NOMO-1 treated with DMSO at 0.1 percent for 48 hours (cell line): ENCODE results near the gene KRTAP12-3.
"Not testable (repeated sequence)": the region's sequence is repeated elsewhere in the genome, so short reads cannot be mapped to it uniquely, and the experiment has no call there.

Experiments
- DNase-seq: peaks from one replicate; lab custom pipeline; 2025; ENCODE audit not compliant: unreplicated experiment; lab: John Stamatoyannopoulos, UW

KRTAP12-3 gene

DNA sequence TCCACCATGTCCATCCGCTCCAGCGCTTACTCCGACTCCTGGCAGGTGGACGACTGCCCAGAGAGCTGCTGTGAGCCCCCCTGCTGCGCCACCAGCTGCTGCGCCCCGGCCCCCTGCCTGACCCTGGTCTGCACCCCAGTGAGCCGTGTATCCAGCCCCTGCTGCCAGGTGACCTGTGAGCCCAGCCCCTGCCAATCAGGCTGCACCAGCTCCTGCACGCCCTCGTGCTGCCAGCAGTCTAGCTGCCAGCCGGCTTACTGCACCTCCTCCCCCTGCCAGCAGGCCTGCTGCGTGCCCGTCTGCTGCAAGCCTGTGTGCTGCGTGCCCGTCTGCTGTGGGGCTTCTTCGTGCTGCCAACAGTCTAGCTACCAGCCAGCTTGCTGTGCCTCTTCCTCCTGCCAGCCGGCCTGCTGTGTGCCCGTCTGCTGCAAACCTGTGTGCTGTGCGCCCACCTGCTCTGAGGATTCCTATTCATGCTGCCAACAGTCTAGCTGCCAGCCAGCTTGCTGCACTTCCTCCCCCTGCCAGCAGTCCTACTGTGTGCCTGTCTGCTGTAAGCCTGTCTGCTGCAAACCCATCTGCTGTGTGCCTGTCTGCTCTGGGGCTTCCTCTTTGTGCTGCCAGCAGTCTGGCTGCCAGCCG, 30.4 kb upstream of the KRTAP12-3 start:
- not testable (repeated sequence) for DNase-seq

DNA sequence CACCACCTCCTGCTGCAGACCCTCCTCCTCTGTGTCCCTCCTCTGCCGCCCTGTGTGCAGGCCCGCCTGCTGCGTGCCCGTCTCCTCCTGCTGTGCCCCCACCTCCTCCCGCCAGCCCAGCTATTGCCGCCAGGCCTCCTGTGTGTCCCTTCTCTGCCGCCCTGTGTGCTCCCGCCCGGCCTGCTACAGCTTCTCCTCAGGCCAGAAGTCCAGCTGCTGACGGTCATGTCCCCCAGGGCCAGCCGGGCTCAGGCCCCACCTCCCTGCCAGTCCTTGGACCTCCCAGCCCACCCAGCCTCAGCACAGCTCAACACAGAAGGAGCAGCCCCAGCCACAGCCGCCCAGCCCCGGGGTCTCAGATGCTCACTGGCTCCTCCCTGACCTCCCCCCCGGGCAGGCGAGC, 29.9 kb upstream of the KRTAP12-3 start:
- not testable (repeated sequence) for DNase-seq

DNA sequence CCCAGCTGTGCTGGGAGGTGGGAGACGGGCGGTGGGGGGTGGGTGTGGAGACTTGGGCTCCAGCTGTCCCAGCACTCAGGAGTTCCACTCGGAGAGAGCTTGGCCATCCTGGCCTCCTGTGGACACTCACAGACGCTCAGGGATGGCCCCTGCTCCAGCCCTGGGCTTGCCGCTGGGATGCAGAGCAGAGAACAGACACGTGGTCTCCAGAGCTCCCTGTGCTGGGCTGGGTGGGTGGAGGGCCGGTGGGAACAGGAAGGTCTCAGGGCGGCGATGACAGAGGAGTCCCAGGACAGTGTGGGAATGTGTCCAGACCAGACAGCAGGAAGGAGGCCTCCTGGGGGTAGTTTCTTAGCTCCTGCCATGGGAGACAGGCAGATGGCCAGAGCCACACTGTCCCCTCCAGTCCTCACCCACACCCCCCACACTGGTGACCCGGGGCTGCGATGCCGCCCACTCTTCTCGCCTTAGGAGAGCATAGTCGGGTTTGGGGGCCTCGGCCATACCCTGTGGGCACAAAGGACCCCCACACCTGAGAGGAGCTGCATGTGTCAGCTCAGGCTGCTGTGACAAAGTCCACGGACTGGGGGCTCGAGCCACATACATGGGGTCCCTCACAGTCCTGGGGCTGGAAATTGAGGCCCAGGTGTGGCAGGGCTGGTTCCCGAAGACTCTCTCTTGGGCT, 28.9 kb upstream of the KRTAP12-3 start:
- no peak for DNase-seq

DNA sequence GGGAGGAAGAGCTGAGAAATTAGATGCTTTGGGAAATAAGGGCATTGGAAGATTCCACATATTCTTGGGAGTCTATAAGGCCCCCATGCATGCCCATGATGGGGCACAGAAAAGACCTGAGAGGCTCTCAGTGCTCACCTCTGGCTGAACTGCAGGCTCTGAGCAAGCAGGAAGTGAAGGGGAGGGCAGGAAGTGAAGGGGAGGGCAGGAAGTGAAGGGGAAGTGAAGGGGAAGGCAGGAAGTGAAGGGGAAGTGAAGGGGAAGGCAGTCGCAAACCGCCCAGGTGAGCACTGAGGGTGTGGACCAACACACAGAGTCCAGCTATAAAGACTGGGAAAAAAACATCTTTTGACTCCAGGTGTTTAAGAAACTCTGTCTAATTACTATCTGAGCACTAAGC, 27.3 kb upstream of the KRTAP12-3 start:
- no peak for DNase-seq

DNA sequence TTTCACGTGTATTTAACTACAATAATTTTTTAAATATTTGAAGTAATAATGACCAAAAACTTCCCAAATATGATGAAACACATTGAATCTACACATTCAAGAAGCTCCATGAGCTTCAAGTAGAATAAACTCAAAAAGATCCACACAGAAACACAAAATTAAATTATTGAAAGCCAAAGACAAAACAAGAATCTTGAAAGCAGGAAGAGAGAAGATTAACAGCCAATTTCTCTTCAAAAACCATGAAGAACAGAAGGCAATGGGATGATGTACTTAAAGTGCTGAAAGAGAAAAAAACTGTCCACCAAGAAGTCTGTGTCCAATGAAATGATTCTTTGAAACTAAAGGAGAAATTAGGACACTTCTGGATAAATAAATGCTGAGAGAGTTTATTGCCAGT, 25.7 kb upstream of the KRTAP12-3 start:
- no peak for DNase-seq

DNA sequence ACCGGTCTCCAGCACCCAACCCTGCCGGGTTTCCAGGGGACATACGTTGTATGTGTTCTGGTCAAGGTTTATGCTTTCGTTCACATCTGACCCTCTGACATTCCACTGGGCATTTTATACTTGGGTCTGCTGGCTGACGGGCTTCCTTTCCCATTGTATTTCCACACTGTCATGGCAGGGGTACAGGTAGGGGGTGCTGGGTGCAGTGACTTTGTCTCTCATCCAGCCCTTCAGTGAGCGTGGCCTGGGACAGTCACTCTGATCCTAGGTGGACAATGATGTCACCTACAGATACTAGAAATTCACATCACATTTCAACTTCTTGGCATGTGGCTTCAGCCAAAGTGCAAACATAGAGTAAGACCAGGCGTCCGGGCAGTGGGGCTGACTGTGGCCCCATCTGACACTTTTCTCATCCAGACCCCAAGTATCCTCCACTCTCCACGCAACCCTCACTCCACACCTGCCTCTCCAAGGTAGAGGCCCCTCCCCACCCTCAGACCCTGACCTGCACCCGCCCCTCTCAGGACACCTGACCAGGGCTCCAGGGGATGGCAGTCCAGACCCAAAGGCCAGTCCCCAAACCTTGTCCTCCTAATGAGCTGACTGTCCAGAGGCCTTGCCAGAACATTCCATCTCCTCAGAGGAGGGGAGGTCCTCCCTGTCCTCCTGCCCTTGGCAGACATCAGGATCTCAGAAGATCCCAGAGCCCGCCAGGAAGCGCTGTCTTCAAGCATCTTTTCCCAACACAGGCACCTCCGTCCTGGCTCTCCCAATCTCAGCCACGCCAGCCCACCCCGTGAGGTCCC, 21.3 kb upstream of the KRTAP12-3 start:
- DNase-seq, result no peak

DNA sequence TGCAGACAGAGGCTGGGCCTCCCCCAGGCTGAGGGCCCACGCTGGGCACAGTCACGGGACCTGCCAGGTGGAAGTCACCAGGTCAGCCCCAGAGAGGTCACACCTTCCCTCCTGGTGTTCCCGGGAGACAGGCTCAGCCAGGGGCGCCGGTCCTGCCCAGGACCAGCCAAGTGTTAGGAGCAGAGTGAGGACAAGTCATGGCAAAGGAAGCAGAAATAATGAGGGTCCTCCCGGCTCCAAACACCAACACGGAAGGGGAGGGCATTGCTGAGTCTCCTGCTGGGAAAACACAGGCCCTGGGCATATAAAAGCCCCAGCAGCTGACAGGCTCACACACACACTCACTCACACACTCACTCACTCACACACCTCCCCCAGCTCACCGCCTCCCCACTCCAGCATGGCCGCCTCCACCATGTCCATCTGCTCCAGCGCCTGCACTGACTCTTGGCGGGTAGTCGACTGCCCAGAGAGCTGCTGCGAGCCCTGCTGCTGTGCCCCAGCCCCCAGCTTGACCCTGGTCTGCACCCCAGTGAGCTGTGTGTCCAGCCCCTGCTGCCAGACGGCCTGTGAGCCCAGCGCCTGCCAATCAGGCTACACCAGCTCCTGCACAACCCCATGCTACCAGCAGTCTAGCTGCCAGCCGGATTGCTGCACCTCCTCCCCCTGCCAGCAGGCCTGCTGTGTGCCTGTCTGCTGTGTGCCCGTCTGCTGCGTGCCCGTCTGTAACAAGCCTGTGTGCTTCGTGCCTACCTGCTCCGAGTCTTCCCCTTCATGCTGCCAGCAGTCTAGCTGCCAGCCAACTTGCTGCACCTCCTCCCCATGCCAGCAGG, 20.5 kb upstream of the KRTAP12-3 start, which contains the start of gene KRTAP10-10:
Gene KRTAP10-10 (plus strand): TSS at position 339 of the 833 bp plus-strand sequence. CDS start 62 bp downstream, at position 401.
- no peak for DNase-seq

DNA sequence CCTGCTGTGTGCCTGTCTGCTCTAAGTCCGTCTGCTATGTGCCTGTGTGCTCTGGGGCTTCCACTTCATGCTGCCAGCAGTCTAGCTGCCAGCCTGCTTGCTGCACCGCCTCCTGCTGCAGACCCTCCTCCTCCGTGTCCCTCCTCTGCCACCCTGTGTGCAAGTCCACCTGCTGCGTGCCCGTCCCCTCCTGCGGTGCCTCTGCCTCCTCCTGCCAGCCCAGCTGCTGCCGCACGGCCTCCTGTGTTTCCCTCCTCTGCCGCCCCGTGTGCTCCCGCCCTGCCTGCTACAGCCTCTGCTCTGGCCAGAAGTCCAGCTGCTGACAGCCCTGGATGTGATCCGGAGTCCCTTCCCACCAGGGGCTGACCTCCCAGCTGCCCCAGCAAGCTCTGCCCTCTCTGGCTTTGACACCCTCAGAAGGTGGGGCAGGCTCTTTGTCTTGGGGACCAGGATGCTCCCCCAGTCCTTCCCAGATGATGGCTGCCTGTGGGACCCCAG, 19.8 kb upstream of the KRTAP12-3 start:
- not testable (repeated sequence) for DNase-seq

DNA sequence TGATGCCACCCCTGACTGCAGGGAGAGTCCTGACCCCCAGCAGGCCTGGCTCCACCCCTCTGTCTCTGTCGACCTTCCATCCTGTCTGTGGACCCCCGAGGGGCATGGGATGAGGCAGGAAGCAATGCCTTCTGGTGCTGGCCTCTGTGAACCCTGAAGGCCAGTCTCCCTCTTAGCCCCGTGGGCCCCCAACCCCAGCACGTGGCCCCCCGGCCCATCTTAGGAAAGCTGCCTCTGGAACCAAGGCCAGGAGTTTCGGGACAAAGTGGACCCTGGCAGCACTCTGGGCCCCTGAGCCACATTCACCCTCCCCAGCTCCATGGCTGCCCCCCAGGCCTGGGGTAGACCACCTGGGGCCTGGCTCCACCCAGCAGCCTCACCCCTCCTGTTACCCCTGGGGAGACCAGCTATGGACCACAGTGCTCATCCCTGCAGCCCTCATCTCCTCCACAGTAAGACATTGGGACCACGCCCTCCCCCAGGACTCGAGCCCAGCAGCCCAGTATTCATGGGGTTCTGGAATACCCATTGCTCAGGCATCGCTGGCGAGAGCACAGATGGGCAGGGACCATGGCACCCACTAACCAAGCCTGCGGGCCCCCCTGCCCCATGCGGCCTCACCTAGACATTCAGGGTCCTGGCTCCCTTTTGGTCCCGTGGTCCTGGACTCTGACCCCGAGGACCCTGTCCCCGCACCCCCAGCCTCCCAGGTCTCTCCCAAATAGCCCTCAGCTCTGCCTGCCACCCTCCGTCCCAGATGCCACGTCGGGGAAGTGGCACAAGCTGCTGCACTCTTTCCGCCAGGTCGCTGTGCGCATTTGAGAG, 19.0 kb upstream of the KRTAP12-3 start:
- DNase-seq, result not testable (repeated sequence)

DNA sequence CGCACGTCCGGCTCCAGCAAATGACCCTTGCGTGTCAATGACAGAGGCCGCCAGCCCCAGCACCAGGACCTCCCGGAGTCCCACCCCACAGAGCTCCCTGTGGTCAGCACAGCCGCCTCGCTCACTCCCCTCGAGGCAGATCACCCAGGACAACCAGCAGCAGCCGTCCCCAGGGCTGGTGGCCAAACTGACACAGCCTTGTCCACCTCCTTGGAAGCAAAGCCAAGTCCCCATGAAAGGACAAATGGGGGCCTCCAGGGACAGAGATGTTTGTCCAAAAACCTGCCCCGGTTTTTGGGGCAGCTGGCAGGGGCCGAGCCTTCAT, 18.4 kb upstream of the KRTAP12-3 start:
- DNase-seq, result no peak

DNA sequence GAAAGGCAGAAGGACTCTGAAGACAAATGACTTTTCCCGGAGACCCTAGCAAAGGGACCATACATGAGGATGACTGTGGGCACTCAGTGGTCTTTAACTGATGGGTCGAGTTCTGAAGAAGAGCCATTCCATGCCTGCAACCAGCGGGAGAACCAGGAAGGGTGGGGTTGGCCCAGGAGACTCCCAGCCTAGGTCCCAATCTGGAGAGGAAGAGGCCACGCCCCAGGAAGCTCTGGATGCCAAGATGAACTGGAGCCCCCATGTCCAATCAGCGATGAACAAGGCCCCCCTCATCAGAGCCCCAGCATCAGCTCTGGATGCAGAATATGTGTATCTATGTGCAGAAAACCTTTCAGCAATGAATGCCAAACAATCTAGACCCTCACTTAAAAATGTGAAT, 17.0 kb upstream of the KRTAP12-3 start:
- no peak for DNase-seq

DNA sequence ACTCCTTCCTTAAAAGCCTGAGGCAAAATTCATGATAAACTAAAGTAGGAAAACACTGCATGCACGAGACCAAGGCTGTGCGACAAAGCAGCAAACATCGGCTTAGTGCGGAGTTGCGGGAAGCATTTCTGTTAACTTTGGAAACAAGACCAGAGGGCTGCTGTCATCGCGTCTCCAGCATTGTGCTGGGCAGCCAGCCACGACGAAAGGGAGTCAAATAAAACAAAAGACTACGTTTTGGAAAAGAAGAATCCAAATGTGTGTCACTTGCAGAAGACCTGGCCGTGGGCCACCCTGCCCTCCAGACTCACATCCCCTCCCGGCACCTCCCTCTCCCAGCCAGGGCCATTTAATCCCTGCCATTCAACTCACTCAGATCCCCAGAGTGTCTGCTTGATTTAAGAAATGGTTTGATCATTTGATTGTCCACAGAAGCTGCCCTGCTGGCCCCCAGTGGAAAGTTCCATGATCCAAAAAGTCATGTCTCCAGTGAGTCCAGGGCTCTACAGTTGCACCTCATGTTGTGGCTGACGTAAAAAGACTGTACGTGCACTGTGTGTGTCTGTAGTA, 13.9 kb upstream of the KRTAP12-3 start:
- DNase-seq, result no peak

DNA sequence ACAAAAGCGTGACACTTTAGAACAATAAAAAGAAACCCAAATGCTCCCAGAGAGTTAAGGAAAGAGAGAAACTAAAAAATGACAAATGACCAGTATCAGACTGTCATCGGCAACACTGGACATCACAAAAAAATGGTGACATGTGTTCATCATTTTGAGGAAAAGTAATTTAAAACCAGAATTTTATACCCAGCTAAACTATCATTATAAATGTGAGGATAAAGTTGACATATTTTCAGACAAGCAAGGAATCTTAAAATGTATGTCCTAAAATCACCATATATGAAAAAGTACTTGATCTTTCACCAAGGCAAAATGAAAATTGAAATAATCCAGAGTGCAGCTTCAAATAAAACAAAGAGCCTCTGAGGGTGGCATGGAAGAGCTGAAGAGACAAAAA, 12.9 kb upstream of the KRTAP12-3 start:
- no peak for DNase-seq

DNA sequence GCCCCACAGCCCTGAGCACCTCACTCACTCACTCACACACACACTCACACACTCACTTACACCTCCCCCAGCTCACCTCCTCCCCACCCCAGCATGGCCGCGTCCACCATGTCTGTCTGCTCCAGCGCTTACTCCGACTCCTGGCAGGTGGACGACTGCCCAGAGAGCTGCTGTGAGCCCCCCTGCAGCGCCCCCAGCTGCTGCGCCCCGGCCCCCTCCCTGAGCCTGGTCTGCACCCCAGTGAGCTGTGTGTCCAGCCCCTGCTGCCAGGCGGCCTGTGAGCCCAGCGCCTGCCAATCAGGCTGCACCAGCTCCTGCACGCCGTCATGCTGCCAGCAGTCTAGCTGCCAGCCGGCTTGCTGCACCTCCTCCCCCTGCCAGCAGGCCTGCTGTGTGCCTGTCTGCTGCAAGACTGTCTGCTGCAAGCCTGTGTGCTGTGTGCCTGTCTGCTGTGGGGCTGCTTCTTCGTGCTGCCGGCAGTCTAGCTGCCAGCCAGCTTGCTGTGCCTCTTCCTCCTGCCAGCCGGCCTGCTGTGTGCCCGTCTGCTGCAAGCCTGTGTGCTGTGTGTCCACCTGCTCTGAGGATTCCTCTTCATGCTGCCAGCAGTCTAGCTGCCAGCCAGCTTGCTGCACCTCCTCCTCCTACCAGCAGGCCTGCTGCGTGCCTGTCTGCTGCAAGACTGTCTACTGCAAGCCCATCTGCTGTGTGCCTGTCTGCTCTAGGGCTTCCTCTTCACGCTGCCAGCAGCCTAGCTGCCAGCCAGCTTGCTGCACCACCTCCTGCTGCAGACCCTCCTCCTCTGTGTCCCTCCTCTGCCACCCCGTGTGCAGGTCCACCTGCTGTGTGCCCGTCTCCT, 11.1 kb upstream of the KRTAP12-3 start, which contains the start of gene KRTAP10-11:
Gene KRTAP10-11 (plus strand): TSS at position 49 of the 856 bp plus-strand sequence. CDS start 45 bp downstream, at position 94.
- not testable (repeated sequence) for DNase-seq

DNA sequence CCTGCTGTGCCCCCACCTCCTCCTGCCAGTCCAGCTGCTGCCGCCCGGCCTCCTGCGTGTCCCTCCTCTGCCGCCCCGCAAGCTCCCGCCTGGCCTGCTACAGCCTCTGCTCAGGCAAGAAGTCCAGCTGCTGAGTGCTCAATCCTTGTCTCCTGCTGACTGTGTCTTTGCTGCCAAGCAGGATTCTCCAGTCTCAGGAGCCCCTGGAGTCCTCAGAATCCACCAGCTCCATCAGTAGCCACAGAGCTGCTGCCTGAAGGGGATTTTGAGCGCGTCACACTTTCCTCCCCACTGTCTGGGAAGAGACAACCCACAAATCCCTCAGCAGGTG, 10.5 kb upstream of the KRTAP12-3 start:
- no peak for DNase-seq

DNA sequence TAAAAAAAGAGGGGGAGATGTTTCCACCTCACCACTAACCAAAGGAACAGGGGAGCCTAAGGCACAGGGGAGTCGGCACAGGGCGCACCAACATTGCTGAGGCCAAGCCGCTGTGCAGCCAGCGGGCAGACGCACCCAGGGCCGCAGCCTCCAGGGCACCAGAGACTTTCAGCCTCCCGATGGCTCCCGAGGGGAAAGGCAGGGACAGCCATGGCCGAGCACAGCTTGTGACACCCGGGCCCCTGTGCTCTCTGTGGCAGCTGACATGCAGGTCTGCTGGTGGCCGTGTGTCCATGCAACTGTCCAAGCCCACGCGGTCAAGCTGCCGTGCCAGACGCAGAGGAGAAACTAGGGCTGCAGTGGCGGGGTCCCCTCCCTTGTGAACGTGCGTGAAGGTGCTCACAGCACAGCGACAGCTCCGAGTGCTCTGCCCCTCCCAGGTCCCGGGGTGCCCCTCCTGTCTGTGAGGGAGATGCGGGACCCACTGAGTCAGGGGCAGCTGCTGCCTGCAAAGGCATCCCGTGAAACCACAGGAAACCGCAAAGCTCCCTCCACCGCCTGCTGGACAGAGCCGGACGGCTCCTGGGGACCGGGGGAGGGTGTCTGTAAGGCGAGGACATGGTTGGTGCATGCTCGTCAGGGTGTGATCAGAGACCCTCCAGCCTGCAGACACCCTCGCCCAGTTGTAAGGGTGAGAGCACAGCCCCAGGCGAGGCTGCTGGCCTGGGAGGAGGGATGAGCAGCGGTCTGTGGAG, 9.0 kb upstream of the KRTAP12-3 start:
- DNase-seq, result no peak

DNA sequence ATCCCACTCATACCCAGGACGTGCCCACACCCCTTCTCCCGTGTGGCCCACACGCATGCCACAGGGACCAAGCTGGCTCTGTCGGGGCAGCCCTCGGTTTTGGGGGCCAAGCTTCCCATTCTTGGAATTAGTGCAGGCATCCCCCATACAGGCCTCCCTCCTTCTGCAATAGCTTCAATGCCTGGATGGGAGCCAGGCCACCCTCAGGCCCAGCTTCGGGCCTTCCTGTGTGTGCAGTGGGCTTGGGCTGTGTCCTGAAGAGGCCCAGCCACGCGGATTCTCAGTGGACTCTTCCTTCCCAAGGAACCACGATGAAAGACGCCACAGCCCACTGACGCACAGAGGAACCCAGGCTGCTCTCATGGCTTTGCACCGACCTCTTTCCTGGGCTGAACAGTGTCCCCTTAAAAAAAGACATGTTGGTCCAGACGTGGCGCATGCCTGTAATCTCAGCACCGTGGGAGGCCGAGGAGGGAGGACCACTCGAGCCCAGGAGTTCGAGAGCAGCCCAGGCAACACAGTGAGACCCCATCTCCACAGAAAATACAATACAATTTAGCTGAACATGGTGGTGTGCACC, 8.1 kb upstream of the KRTAP12-3 start:
- no peak for DNase-seq
